ENCODE measurements around the gene CCNL1.

Gene CCNL1

DNA sequence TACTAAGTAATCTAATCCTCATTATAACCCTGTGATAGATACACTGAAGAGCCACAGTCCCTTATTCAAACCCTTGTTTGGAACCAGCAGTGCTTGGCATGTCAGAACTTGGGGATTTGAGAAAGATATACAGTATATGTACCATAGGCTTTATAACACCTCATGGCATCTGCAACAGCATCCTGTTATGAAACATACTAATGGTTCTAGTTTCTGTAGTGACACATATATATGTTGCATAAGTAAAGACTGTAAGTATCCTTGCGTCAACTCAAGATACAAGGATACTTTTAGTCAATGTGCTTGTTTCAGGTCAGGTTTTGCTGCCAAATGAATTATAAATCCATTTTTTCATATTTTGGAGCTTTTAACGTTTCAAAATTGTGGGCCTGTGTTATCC is 58.5 kb downstream of the CCNL1 start:
- Histone ChIP-seq H3K27ac (no peak overlapping the region), H4K20me1 (no peaks in the 10 kb centered on the region), H3K9me3 (replicated peaks in 1 of 11) (no peaks in the 10 kb centered on the region), H3K4me1 (peaks cover 0 to 5% (median 0%) of the 10 kb centered on the region in 10 experiments; a peak in 2 of 20 replicates), H3K4me2 (no peak overlapping the region), H3K9ac (no peak overlapping the region), H3K4me3 (no peak overlapping the region), H3K36me3 (no peaks in the 10 kb centered on the region), H3K27me3 (no peaks in the 10 kb centered on the region)
- TF ChIP-seq Cebpa-rat (IDR thresholded peaks at IDR 0.05) = no peak

GRCh38 chr3:157100608-157101396 is 59.1 kb downstream of the CCNL1 start:
- Histone ChIP-seq H3K27me3 (no peaks in the 10 kb centered on the region), H3K27ac (no peak overlapping the region), H3K4me3 (no peak overlapping the region), H3K9me3 (replicated peaks in 1 of 11) (no peaks in the 10 kb centered on the region), H3K4me2 (no peak overlapping the region), H3K4me1 (peaks cover 0 to 5% (median 0%) of the 10 kb centered on the region in 10 experiments; a peak in 2 of 20 replicates), H3K36me3 (no peaks in the 10 kb centered on the region), H4K20me1 (no peaks in the 10 kb centered on the region), H3K9ac (no peak overlapping the region)
- TF ChIP-seq Cebpa-rat (IDR thresholded peaks at IDR 0.05) = no peak

DNA sequence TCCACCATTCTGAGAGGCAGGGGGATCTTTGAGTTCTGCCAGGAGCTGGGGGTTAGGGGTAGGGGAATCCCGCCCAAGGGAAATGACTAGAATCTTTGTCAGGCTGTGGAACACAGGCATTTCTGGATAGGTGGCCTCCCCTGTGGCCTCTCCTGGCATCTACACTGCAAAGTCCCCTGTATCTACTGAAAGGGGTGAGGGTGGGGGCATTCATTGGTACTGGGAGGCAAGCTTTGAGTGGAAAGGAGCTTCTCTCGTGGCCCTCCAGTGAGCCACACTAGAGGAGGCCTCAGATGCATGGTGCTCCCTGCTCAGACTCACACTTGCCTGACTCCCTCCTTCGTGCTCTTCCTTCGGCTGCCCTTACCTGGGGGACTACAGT is 59.9 kb downstream of the CCNL1 start:
- Histone ChIP-seq H3K4me2 (no peak overlapping the region), H3K4me1 (peaks cover 0 to under 1% (median 0%) of the 10 kb centered on the region in 10 experiments; a peak in 1 of 20 replicates), H4K20me1 (no peaks in the 10 kb centered on the region), H3K9ac (no peak overlapping the region), H3K27me3 (no peaks in the 10 kb centered on the region), H3K9me3 (replicated peaks in 1 of 11) (no peaks in the 10 kb centered on the region), H3K4me3 (no peak overlapping the region), H3K27ac (no peak overlapping the region), H3K36me3 (no peaks in the 10 kb centered on the region)
- TF ChIP-seq Cebpa-rat (IDR thresholded peaks at IDR 0.05) = no peak

DNA sequence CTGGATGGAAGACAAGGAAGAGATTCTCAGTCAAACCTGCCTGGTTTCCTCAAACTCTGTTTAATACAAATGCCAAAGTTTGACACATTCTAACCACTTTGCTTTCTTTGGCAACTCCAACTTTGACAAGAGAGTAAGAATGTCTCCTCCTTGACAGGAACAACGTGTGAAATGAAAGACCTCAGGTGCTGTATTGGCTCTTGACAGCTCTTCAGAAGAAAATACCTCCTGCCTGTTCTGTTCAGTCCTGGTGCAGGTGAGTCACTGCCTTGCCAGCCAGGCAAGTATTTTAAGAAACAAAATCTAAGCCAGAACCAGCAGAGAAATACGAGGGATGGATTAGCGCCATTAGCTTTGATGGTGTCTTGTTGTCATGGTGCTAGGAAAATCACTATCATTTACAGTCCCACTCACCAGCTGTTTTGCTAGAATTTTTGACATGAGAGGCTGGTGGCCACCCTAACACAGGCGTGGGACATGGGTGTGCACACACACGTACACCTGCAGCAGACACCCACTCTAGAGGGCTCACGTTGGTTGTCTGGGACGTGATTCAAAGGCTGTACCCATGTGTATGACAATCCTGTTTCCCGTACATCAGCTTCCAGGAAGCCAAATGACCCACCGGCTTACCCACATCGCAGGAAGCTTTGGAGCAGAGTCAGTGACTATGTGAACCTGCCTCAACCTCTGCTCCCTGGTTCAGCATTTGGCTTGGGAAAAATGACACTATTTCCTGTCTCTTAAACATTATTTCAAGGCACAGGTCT is 60.4 kb downstream of the CCNL1 start:
- Histone ChIP-seq H3K27ac (no peak overlapping the region), H4K20me1 (no peaks in the 10 kb centered on the region), H3K9me3 (replicated peaks in 1 of 11) (no peaks in the 10 kb centered on the region), H3K9ac (no peak overlapping the region), H3K36me3 (no peaks in the 10 kb centered on the region), H3K4me1 (no peaks in the 10 kb centered on the region), H3K4me3 (no peak overlapping the region), H3K27me3 (no peaks in the 10 kb centered on the region), H3K4me2 (no peak overlapping the region)
- TF ChIP-seq Cebpa-rat (IDR thresholded peaks at IDR 0.05) = no peak

DNA sequence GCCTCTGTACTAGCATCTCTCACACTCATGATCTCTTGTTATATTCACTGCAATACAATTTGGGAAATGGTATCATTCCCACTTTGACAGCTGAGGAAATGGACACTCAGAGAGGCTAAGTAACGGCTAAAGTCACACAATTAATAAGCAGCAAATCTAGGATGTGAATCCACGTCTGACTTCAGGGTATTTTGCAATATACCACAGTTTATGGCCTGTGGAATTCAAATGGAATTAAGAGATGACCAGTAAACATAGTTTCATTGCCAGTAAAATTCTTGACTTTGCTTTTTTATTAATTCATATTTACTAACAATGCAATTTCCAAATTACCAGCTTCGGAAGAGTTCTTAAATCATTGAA is 61.1 kb downstream of the CCNL1 start:
- no peak overlapping the region for H3K4me3 ChIP-seq
- TF ChIP-seq Cebpa-rat (IDR thresholded peaks at IDR 0.05) = no peak

GRCh38 chr3:157098121-157098822 is 61.7 kb downstream of the CCNL1 start:
- H4K20me1 ChIP-seq = no peaks in the 10 kb centered on the region
- H3K36me3 ChIP-seq = no peaks in the 10 kb centered on the region
- H3K27ac ChIP-seq = no peak overlapping the region
- H3K27me3 ChIP-seq = no peaks in the 10 kb centered on the region
- H3K4me1 ChIP-seq = no peaks in the 10 kb centered on the region
- no peak overlapping the region for H3K4me3 ChIP-seq
- no peaks in the 10 kb centered on the region for H3K9me3 ChIP-seq (replicated peaks in 1 of 11)
- H3K9ac ChIP-seq = no peak overlapping the region
- no peak for TF ChIP-seq Cebpa-rat (IDR thresholded peaks at IDR 0.05)
- H3K4me2 ChIP-seq = no peak overlapping the region

More for the DNA sequence above, 61.1 kb downstream of the CCNL1 start:
- H3K4me2 ChIP-seq = no peak overlapping the region
- H3K9me3 ChIP-seq (replicated peaks in 1 of 11) = no peaks in the 10 kb centered on the region
- no peaks in the 10 kb centered on the region for H4K20me1 ChIP-seq
- H3K27ac ChIP-seq = no peak overlapping the region
- no peak overlapping the region for H3K9ac ChIP-seq
- H3K36me3 ChIP-seq = no peaks in the 10 kb centered on the region
- H3K4me1 ChIP-seq = no peaks in the 10 kb centered on the region
- H3K27me3 ChIP-seq = no peaks in the 10 kb centered on the region
